Measurements from ENCODE around the gene HOXC9. TPM values are rescaled to one million over a fixed set of nuclear protein-coding genes. Genes with fewer than 3 reads are reported as not detected.

Gene HOXC9
- total and polyA plus RNA-seq, 12 donors, result not detected

GRCh38 chr12:54033106-54033979 lies 33.4 kb downstream of the HOXC9 start:
- Histone ChIP-seq H3K36me3 (no peaks in the 10 kb centered on the region), H3K4me1 (peaks cover 3 to 34% (median 12%) of the 10 kb centered on the region in 9 donors), H3K9me3 (peaks cover 0 to 6% (median 0%) of the 10 kb centered on the region in 11 donors), H3K27me3 (peaks cover 61 to 100% (median 100%) of the 10 kb centered on the region in 7 donors), H3K4me3 (peak overlapping the region in 7 of 10 donors; percentile 5 to 39 (median 24)), H3K27ac (no peak overlapping the region)
- intact Hi-C loops (cut with DNase I), result loop anchor here in 3 of 10 donors (1.0 to 5.0 kb wide), 4 partner anchors 36 to 159 kb away; no protein-coding TSS in a partner anchor
- 3 to 4% methylated on average over 52 to 60 of the region's 61 CpGs for WGBS, 2 donors
- ATAC-seq, result no peak
- TF ChIP-seq, protein P1, sequence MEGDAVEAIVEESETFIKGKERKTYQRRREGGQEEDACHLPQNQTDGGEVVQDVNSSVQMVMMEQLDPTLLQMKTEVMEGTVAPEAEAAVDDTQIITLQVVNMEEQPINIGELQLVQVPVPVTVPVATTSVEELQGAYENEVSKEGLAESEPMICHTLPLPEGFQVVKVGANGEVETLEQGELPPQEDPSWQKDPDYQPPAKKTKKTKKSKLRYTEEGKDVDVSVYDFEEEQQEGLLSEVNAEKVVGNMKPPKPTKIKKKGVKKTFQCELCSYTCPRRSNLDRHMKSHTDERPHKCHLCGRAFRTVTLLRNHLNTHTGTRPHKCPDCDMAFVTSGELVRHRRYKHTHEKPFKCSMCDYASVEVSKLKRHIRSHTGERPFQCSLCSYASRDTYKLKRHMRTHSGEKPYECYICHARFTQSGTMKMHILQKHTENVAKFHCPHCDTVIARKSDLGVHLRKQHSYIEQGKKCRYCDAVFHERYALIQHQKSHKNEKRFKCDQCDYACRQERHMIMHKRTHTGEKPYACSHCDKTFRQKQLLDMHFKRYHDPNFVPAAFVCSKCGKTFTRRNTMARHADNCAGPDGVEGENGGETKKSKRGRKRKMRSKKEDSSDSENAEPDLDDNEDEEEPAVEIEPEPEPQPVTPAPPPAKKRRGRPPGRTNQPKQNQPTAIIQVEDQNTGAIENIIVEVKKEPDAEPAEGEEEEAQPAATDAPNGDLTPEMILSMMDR (IDR thresholded peaks at IDR 0.05), result no peak
- DNase-seq, result no peak

DNA sequence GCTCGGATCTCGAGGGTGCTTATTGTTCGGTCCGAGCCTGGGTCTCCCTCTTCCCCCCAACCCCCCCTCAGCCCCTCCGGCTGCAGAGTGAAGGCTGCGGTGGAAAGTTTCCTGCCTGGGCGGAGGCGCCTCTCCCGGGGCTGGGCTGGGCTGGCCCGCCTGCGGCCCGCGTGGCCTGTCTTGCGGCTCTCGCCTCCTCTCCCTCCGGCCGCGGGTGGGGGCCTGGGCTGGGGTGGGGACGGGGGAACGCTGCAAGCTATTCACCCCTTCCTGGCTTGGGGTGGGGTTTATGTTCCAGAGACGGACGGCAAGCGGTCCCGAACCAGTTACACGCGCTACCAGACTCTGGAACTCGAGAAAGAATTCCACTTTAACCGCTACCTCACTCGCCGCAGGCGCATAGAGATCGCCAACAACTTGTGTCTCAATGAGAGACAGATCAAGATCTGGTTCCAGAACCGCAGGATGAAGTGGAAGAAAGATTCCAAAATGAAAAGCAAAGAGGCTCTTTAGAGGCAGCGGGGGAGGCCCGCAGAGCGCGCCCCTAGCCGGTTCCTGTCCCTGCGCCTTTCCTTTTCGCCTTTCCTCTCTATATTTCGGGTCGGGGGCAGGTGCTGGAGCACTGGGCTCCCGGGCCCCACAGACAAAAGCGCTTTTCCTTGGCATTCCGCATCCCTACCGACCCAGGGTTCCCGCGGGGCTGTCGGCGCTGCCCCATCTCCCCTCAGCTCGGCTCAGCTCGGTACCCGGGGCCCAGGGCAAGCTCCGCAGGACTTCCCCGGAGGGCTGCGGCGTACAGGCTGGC lies 34.2 kb downstream of the HOXC9 start:
- Histone ChIP-seq H3K4me1 (peaks cover 3 to 34% (median 12%) of the 10 kb centered on the region in 9 donors), H3K9me3 (peaks cover 0 to 6% (median 0%) of the 10 kb centered on the region in 11 donors), H3K27me3 (peaks cover 53 to 100% (median 100%) of the 10 kb centered on the region in 7 donors), H3K27ac (no peak overlapping the region), H3K36me3 (no peaks in the 10 kb centered on the region), H3K4me3 (peak overlapping the region in 6 of 10 donors; percentile 5 to 39 (median 24))
- ATAC-seq (no peak), DNase-seq (no peak)
- WGBS, 2 donors, result 6 to 11% methylated on average over 54 to 57 of the region's 57 CpGs
- TF ChIP-seq, protein P1 (IDR thresholded peaks at IDR 0.05), result no peak
- intact Hi-C loops (cut with DNase I), result loop anchor here in 3 of 10 donors (1.0 to 5.0 kb wide), 4 partner anchors 37 to 159 kb away; no protein-coding TSS in a partner anchor

DNA sequence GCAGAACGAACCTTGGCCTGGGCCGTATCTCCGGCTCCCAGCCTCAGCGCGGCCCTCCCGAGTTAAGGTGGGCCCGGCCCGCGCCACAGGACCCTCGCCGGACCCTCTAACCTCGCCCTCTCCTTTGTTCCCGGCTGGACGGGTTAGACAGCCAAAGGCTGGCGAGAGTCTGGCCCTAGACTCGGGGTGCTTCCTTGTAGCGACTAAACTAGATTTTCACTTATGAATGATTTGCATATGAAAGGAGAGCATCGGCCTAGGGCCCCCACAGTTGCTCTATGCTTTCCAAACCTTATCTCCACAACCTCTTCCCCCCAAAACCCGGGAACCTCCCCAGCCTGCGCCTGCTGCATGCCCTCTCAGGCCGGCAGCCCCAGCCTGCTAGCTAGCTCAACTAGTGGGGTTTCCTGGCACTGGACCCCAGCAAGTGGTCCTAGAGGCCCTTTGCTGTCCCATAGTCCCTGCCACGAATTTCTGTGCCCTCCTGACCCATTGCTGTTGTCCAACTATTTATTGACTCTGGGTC lies 34.9 kb downstream of the HOXC9 start:
- TF ChIP-seq, protein P1 (IDR thresholded peaks at IDR 0.05), result no peak
- peaks cover 0 to 6% (median 0%) of the 10 kb centered on the region in 11 donors for H3K9me3 ChIP-seq
- H3K4me1 ChIP-seq, result peaks cover 3 to 29% (median 9%) of the 10 kb centered on the region in 9 donors
- H3K27me3 ChIP-seq, result peaks cover 47 to 100% (median 100%) of the 10 kb centered on the region in 7 donors
- no peak for DNase-seq
- H3K27ac ChIP-seq, result no peak overlapping the region
- intact Hi-C loops (cut with DNase I), result loop anchor here in 1 of 10 donors (5.0 kb wide), 2 partner anchors 38 to 157 kb away; no protein-coding TSS in a partner anchor
- WGBS, 2 donors, result 29 to 43% methylated on average over 22 of the region's 22 CpGs
- no peaks in the 10 kb centered on the region for H3K36me3 ChIP-seq
- no peak overlapping the region for H3K4me3 ChIP-seq
- ATAC-seq, result no peak

All from heart right ventricle (tissue), 16 donors.